NCI-H146 treated with DMSO at 0.1 percent for 48 hours (cell line): ENCODE results near the gene NUCB1.
"Not testable (repeated sequence)": the region's sequence is repeated elsewhere in the genome, so short reads cannot be mapped to it uniquely, and the experiment has no call there.

Experiments used
- DNase-seq: peaks from one replicate; lab custom pipeline; 2025; ENCODE audit not compliant: unreplicated experiment; lab: John Stamatoyannopoulos, UW

The NUCB1 gene

GRCh38 chr19:48899781-48900476 is at the start of gene NUCB1:
TSS of gene NUCB1 (plus strand) at chr19:48900312. CDS start at chr19:48900797, 485 bp downstream.
- DNase-seq, result peak; percentile 95

- DNase-seq, result no peak
Measured at GRCh38 chr19:48852292-48852691, 47.8 kb upstream of the NUCB1 start.

GRCh38 chr19:48853483-48853882 is 46.6 kb upstream of the NUCB1 start:
- no peak for DNase-seq

GRCh38 chr19:48854103-48854502 is 46.0 kb upstream of the NUCB1 start:
- no peak for DNase-seq

- DNase-seq, result no peak
Measured at GRCh38 chr19:48856921-48857320, 43.2 kb upstream of the NUCB1 start.

GRCh38 chr19:48858984-48859710 is 41.0 kb upstream of the NUCB1 start:
- no peak for DNase-seq

- DNase-seq, result no peak
Measured at GRCh38 chr19:48859711-48860572, 40.2 kb upstream of the NUCB1 start.

GRCh38 chr19:48861313-48861712 is 38.8 kb upstream of the NUCB1 start:
- DNase-seq, result no peak

- DNase-seq, result no peak
Measured at GRCh38 chr19:48862827-48863226, 37.3 kb upstream of the NUCB1 start.

- DNase-seq, result no peak
Measured at GRCh38 chr19:48866692-48867091, 33.4 kb upstream of the NUCB1 start.

- DNase-seq, result no peak
Measured at GRCh38 chr19:48867123-48867745, 32.9 kb upstream of the NUCB1 start.

- DNase-seq, result no peak
Measured at GRCh38 chr19:48867746-48868113, 32.4 kb upstream of the NUCB1 start.

GRCh38 chr19:48868114-48868886 is 31.8 kb upstream of the NUCB1 start, which contains the start of gene PLEKHA4:
TSS of gene PLEKHA4 (minus strand) at chr19:48868617. CDS start at chr19:48867620, 997 bp downstream.
- DNase-seq, result no peak

GRCh38 chr19:48870048-48870447 is 30.1 kb upstream of the NUCB1 start:
- no peak for DNase-seq

- not testable (repeated sequence) for DNase-seq
Measured at GRCh38 chr19:48871471-48872181, 28.5 kb upstream of the NUCB1 start.

- DNase-seq, result peak; percentile 95
Measured at GRCh38 chr19:48872182-48872883, 27.8 kb upstream of the NUCB1 start, which contains the start of gene PPP1R15A. TSS of gene PPP1R15A (plus strand) at chr19:48872421. CDS start at chr19:48873234, 813 bp downstream.

GRCh38 chr19:48872884-48873475 is 27.1 kb upstream of the NUCB1 start:
- DNase-seq, result peak; percentile 59

- DNase-seq, result no peak
Measured at GRCh38 chr19:48873476-48874302, 26.4 kb upstream of the NUCB1 start.
